Gastrocnemius medialis (tissue), 4 donors: ENCODE results near the gene PCDHGB4. TPM values are rescaled to one million over a fixed set of nuclear protein-coding genes. Genes with fewer than 3 reads are reported as not detected.
A peak's percentile ranks its signal among the peaks of the same experiment; 100 is the strongest.
"Not testable (repeated sequence)": the region's sequence is repeated elsewhere in the genome, so short reads cannot be mapped to it uniquely, and the experiment has no call there.

ENCODE experiments used
- ATAC-seq, 2 donors: fragments of 150-250 bp; one replicate each; pipeline ENCODE4 v1.9.1; 2016
- DNase-seq, 2 donors: peaks; one replicate each; pipeline ENCODE4 v3.0.0-alpha.2; 2019
- H3K27ac ChIP-seq, 4 donors: fragments of 200-600 bp; sonication (generic); 1 replicate in 1 of 4; 2 replicates in 3 of 4; pipeline ENCODE4 v1.5.1; 2016 to 2018; ENCODE audit warnings: mild to moderate bottlenecking in 2 of 4, moderate library complexity in 1 of 4
- H3K27me3 ChIP-seq, 3 donors: fragments of 200-600 bp; sonication (generic) in 2 of 3; 1 replicate in 1 of 3; 2 replicates in 2 of 3; pipeline versions ENCODE4 v1.5.1 to v1.6.0; 2016 to 2019; ENCODE audit warnings: mild to moderate bottlenecking in 1 of 3, moderate library complexity in 1 of 3
- H3K36me3 ChIP-seq, 2 donors: fragments of 200-600 bp; sonication (generic) in 1 of 2; one replicate each; pipeline ENCODE4 v1.5.1; 2017 to 2018
- H3K4me1 ChIP-seq, 2 donors: fragments of 200-600 bp; sonication (generic) in 1 of 2; one replicate each; pipeline ENCODE4 v1.5.1; 2016 to 2017; ENCODE audit warnings: mild to moderate bottlenecking in 2 of 2
- H3K4me3 ChIP-seq, 4 donors: fragments of 200-600 bp; sonication (generic) in 3 of 4; 1 replicate in 1 of 4; 2 replicates in 3 of 4; pipeline ENCODE4 v1.5.1; 2016 to 2019; ENCODE audit warnings: mild to moderate bottlenecking in 2 of 4
- H3K9me3 ChIP-seq, 3 donors: fragments of 200-600 bp; sonication (generic) in 2 of 3; 1 replicate in 1 of 3; 2 replicates in 2 of 3; pipeline ENCODE4 v1.5.1; 2016 to 2019
- CTCF ChIP-seq, 5 experiments: fragments of 450-650 bp in 3 of 5; fragments of 200-600 bp in 2 of 5; sonication (generic) in 2 of 5; IDR thresholded peaks in 4 of 5; conservative IDR thresholded peaks in 1 of 5; 1 replicate in 4 of 5; 2 replicates in 1 of 5; pipeline ENCODE4 v1.5.1; 2016 to 2019; ENCODE audit warnings: antibody characterized with exemption in 5 of 5, mild to moderate bottlenecking in 3 of 5, moderate library complexity in 3 of 5
- POLR2A ChIP-seq, 2 donors: fragments of 450-650 bp; IDR thresholded peaks; one replicate each; pipeline ENCODE4 v1.6.1; 2017; ENCODE audit warnings: antibody characterized with exemption in 2 of 2, mild to moderate bottlenecking in 2 of 2, moderate library complexity in 2 of 2
- in situ Hi-C, 4 donors: fragments of 200-750 bp; cut with MboI; loops; one replicate each; pipeline versions ENCODE4 v1.15.0 to v1.8.0; 2017; ENCODE audit warnings: low sequenced_read_pairs in 4 of 4
- intact Hi-C: fragments of 100-400 bp; cut with DNase I; formaldehyde crosslinking; loops from one replicate; pipeline ENCODE4 v1.15.1; 2023; ENCODE audit warnings: low total_unique reads
- total RNA-seq, 4 donors: library from RNA; depleted of rRNA; stranded (reverse); fragments of >200 nt; gene quantifications; one replicate each; pipeline versions ENCODE4 v1.1.0 to v1.2.3, GENCODE V29; 2016

Gene PCDHGB4
- total RNA-seq, 4 donors from 2014 or later: 0.88 to 2.1 (median 1.3) TPM

DNA sequence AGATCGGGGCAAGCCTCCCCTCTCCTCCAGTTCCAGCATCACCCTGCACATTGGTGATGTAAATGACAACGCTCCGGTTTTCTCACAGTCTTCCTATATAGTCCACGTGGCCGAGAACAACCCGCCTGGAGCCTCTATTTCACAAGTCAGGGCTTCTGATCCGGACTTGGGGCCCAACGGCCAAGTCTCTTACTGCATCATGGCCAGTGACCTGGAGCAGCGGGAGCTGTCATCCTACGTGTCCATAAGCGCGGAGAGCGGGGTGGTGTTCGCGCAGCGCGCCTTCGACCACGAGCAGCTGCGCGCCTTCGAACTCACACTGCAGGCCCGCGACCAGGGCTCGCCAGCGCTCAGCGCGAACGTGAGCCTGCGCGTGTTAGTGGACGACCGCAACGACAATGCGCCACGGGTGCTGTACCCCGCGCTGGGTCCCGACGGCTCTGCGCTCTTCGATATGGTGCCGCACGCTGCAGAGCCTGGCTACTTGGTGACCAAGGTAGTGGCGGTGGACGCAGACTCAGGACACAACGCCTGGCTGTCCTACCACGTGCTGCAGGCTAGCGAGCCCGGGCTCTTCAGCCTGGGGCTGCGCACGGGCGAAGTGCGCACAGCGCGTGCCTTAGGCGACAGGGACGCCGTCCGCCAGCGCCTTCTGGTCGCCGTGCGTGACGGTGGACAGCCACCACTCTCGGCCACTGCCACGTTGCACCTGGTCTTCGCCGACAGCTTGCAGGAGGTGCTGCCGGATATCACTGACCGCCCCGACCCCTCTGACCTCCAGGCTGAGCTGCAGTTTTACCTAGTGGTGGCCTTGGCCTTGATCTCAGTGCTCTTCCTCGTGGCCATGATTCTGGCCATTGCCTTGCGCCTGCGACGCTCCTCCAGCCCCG, 1.9 kb downstream of the PCDHGB4 start:
- intact Hi-C loops (no loop called here), in situ Hi-C loops (no loop called here)
- TF ChIP-seq POLR2A (IDR thresholded peaks at IDR 0.05) (no peak), CTCF (IDR thresholded peaks at IDR 0.05 in 4 of 5, conservative IDR thresholded peaks at IDR 0.05 in 1 of 5) (no peak)
- Histone ChIP-seq H3K4me3 (no peak overlapping the region), H3K4me1 (peaks cover 4% of the 10 kb centered on the region in 2 donors), H3K27ac (no peak overlapping the region), H3K27me3 (peaks cover 0 to 15% (median 2%) of the 10 kb centered on the region in 3 donors), H3K9me3 (peaks cover 0 to 5% (median 5%) of the 10 kb centered on the region in 3 donors), H3K36me3 (no peaks in the 10 kb centered on the region)
- no peak for ATAC-seq
- no peak for DNase-seq

DNA sequence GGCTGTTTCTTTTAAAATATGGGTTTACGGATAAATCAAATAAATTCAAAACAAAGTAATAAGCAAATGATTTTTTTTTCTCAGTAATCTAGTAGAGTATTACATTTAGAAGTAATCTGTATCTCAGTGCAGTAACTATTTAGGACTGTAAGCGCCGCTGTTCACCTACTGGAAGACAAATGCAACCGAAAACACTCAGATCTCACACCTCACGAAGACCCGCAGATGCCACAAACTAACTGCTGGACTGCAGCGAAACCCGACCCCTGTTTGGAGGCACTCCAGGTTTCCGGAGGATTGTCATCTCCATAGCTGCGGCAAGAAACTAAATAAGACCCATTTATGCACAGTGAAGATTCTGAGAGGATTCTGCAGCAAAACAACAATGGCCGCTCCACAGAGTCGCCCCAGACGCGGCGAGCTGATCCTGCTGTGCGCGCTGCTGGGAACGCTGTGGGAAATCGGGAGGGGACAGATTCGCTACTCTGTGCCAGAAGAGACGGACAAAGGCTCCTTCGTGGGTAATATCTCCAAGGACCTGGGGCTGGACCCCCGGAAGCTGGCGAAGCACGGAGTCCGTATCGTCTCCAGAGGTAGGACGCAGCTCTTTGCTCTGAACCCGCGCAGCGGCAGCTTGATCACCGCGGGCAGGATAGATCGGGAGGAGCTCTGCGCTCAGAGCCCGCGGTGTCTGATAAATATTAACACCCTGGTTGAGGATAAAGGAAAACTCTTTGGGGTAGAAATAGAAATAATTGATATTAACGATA, 5.1 kb downstream of the PCDHGB4 start, which contains the start of gene PCDHGA8:
PCDHGA8 (plus strand) TSS at position 205 of the 770 bp plus-strand sequence; CDS start at position 386, 181 bp downstream.
- no peak within 1 kb of the TSS for H3K27ac ChIP-seq
- peaks cover 0 to 6% of the 10 kb centered on the region in 2 donors for H3K4me1 ChIP-seq
- ATAC-seq (peak in 1 of 2 donors; percentile 37), DNase-seq (no peak)
- no peak for TF ChIP-seq POLR2A (IDR thresholded peaks at IDR 0.05)
- peak in 3 of 5 experiments; percentile 18 to 48 (median 20) for TF ChIP-seq CTCF (IDR thresholded peaks at IDR 0.05 in 4 of 5, conservative IDR thresholded peaks at IDR 0.05 in 1 of 5)
- no peaks in the 10 kb centered on the region for H3K36me3 ChIP-seq
- H3K9me3 ChIP-seq: peaks cover 0 to 5% (median 5%) of the 10 kb centered on the region in 3 donors
- in situ Hi-C loops (no loop called here), intact Hi-C loops (no loop called here)
- H3K27me3 ChIP-seq: peaks cover 0 to 21% (median 2%) of the 10 kb centered on the region in 3 donors
- peak within 1 kb of the TSS; percentile 9 to 41 (median 12) for H3K4me3 ChIP-seq

DNA sequence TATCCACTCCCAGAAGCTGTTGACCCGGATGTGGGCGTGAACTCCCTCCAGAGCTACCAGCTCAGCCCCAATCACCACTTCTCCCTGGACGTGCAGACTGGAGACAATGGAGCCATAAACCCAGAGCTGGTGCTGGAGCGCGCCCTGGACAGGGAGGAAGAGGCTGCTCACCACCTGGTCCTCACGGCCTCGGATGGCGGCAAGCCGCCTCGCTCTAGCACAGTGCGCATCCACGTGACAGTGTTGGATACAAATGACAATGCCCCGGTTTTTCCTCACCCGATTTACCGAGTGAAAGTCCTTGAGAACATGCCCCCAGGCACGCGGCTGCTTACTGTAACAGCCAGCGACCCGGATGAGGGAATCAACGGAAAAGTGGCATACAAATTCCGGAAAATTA, 5.8 kb downstream of the PCDHGB4 start:
- Histone ChIP-seq H3K9me3 (peaks cover 0 to 5% (median 5%) of the 10 kb centered on the region in 3 donors), H3K4me1 (peaks cover 0 to 6% of the 10 kb centered on the region in 2 donors), H3K27ac (no peak overlapping the region), H3K27me3 (peaks cover 0 to 21% (median 2%) of the 10 kb centered on the region in 3 donors), H3K4me3 (peak overlapping the region in 1 of 4 donors; percentile 41), H3K36me3 (no peaks in the 10 kb centered on the region)
- TF ChIP-seq CTCF (IDR thresholded peaks at IDR 0.05 in 4 of 5, conservative IDR thresholded peaks at IDR 0.05 in 1 of 5): no peak
- TF ChIP-seq POLR2A (IDR thresholded peaks at IDR 0.05): no peak
- no peak for ATAC-seq
- in situ Hi-C loops (no loop called here), intact Hi-C loops (no loop called here)
- DNase-seq: no peak

DNA sequence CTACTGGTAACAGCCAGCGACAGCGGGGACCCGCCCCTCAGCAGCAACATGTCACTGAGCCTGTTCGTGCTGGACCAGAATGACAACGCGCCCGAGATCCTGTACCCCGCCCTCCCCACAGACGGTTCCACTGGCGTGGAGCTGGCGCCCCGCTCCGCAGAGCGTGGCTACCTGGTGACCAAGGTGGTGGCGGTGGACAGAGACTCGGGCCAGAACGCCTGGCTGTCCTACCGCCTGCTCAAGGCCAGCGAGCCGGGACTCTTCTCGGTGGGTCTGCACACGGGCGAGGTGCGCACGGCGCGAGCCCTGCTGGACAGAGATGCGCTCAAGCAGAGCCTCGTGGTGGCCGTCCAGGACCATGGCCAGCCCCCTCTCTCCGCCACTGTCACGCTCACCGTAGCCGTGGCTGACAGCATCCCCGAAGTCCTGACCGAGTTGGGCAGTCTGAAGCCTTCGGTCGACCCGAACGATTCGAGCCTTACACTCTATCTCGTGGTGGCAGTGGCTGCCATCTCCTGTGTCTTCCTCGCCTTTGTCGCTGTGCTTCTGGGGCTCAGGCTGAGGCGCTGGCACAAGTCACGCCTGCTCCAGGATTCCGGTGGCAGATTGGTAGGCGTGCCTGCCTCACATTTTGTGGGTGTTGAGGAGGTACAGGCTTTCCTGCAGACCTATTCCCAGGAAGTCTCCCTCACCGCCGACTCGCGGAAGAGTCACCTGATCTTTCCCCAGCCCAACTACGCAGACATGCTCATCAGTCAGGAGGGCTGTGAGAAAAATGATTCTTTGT, 7.1 kb downstream of the PCDHGB4 start:
- H3K36me3 ChIP-seq, H3K27ac ChIP-seq, DNase-seq, H3K9me3 ChIP-seq, ATAC-seq, H3K4me3 ChIP-seq, in situ Hi-C loops, intact Hi-C loops: not testable (repeated sequence)
- Histone ChIP-seq H3K27me3 (peaks cover 0 to 21% (median 0%) of the 10 kb centered on the region in 3 donors), H3K4me1 (peaks cover 6 to 16% of the 10 kb centered on the region in 2 donors)
